Effector CD8-positive, alpha-beta T cell (primary cell): ENCODE measurements around the gene ADAMTS8.

ENCODE experiments used
- DNase-seq: peaks from one replicate; lab custom pipeline; 2025; lab: John Stamatoyannopoulos, UW

ADAMTS8 gene

GRCh38 chr11:130394615-130395014, 33.8 kb downstream of the ADAMTS8 start:
- no peak for DNase-seq

DNA sequence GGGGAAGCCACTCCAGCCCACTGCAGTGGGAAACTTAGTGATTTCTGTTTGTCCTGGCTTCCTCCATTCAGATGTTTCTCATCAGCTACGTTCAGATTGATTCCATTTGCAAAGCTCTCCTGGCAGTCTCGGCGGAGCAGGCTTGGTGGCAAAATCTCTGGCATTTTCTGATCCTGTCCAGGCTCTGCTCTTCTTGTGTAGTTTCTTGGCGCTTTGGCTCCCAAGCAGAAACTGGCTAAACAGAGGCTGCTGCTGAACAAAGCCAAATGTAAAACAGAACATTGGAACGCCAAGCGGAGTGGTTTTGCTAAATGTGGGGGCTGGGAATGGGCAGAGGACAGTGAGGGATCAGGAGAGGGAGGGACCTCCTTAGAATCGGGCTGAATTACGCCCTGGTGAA, 36.7 kb downstream of the ADAMTS8 start:
- DNase-seq: no peak

DNA sequence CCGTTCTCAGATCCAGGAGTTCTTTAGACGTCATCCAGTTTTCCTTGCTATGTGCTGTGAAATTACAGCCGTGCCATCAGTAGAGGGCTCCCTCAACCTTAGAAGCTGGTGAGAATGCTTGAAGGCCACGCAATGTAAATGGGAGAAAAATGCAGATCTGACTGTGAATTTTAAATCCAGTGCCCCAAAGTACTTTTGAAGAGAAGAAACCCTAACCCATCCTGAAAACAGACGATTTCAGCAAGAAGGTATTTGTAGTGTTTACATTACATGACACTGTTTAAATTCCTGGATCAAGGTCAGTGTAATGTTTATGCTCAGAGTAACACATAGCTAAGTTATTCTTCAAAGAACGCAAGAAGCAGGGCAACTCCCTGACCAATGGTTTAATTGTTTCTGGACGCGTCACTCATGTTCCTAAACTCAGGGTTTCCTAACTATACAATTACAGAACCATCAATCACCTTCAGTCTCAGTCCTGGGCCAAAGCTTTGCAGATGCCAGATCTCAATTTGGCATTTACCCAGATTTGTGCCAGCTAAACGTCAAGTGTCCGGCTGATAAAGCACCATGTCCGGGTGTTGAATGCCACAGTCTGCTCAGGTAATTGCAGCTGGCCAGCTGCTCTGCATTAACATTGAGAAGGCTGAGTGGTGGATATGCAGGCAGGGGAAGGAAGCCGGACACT, 38.2 kb downstream of the ADAMTS8 start:
- no peak for DNase-seq

DNA sequence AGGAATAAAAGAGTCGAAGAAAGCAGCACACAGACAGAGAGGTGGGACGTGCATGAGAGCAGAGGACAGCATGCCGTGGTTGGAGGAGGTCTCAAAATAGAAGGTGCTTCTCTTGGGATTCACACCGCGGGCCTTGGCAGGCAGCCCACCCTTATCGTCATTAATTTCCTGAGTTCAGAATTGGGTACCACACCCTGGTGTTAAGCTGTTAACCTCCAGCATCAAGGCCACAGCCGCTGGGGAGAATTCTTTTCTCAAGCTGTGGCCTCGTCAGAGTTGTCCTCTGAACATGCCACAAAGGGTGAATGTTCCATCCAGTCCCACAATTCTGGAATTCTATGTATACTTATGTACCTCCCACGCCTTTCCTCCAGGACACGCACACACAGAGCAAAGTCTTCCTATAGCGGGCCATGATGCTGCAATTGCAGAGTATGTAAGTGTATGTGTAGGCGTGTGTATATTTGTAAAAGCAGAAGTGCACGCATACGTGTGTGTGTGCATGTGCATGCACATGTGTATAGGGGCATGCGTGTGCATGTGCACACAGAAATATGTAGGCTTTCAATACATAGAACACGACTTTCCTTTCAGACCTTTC, 39.0 kb downstream of the ADAMTS8 start:
- peak; percentile 8 for DNase-seq

- no peak for DNase-seq
Measured at GRCh38 chr11:130388607-130389205, 39.7 kb downstream of the ADAMTS8 start.

DNA sequence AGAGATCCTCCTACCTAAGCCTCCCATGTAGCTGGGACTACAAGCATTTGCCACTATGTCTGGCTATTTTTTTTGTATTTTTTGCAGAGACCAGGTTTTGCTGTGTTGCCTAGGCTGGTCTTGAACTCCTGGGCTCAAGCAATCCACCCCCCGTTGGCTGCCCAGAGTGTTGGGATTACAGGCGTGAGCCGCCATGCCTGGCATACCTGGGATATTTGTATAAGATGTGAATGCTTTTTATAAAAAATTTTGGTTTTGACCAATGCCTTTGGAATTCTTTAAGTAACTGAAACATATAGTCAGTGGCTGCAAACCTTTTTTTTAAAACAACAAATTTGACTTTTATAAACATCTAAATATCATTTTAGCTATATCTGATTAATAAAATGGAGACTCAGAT, 42.4 kb downstream of the ADAMTS8 start:
- DNase-seq: no peak

GRCh38 chr11:130383344-130384211, 44.8 kb downstream of the ADAMTS8 start:
- no peak for DNase-seq

- no peak for DNase-seq
Measured at GRCh38 chr11:130381317-130381716, 47.1 kb downstream of the ADAMTS8 start.

GRCh38 chr11:130380778-130381177, 47.6 kb downstream of the ADAMTS8 start:
- DNase-seq: no peak

- DNase-seq: no peak
Measured at GRCh38 chr11:130379276-130379675, 49.1 kb downstream of the ADAMTS8 start.

- no peak for DNase-seq
Measured at GRCh38 chr11:130370845-130371590, 57.4 kb downstream of the ADAMTS8 start.

DNA sequence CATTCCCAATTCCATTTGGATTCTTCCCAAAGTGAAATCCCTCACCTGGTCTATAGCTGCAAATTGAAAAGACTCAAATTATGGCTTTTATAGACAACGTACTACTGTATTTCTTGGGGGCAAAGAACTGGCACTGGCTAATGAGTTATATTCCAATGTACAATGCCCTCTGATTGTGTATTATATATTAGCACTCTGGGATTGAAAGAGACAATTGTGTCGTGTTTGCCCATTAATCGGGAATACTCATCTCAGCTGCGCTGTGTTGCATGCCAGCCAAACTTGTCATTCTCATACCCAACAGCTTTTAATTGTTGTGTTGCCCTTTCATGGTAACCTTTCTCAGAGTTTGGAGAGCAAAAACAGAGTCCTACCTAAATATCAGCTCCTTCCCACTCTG, 58.7 kb downstream of the ADAMTS8 start:
- DNase-seq: no peak

DNA sequence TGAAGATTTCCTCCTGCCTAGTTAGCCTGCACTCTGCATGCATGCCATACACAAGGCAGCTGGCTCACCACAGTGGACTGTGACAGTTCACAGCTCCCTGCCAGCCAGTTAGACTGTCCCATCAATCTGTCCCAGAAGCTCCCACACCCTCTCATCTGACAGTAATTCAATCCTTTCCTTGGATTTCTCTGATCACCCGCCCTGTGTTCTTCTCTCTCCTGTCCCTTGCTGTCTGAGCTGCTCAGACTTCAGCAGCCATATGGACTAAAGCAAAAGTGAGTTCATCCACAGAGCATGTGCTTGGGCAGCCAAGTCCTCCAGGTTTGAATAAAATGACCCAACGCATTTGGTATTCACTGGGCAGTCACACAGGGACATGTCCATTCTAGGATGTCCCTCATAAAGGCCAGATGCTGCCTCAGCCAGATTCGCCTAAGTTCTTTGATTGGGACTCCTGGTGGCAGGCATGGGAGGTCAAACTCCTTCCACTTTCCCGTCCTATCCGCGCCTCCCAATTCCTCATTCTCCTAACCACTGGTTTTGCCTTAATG, 59.2 kb downstream of the ADAMTS8 start:
- no peak for DNase-seq

- no peak for DNase-seq
Measured at GRCh38 chr11:130359419-130359818, 69.0 kb downstream of the ADAMTS8 start.

- no peak for DNase-seq
Measured at GRCh38 chr11:130358398-130358797, 70.0 kb downstream of the ADAMTS8 start.
